A549 (cell line): ENCODE measurements around the gene CRACDL.

Experiments
- CBX2 ChIP-seq: fragments of 200-600 bp; sonication (generic); IDR thresholded peaks from 2 replicates; pipeline ENCODE4 v1.6.1; 2016; ENCODE audit warnings: low read depth, mild to moderate bottlenecking, borderline replicate concordance
- CBX8 ChIP-seq: fragments of 200-600 bp; sonication (generic); IDR thresholded peaks from 2 replicates; pipeline ENCODE4 v1.6.1; 2016
- CTCF ChIP-seq: fragments of >200 bp; sonication (Bioruptor Twin); formaldehyde crosslinking; IDR thresholded peaks from 3 replicates; pipeline ENCODE4 v1.5.1; 2016
- FOSL2 ChIP-seq, 2 experiments: fragments of 450-650 bp in 1 of 2; fragments of >200 bp in 1 of 2; sonication (Bioruptor Twin) in 1 of 2; formaldehyde crosslinking; IDR thresholded peaks; 2 replicates each; pipeline versions ENCODE4 v1.5.0 to v1.6.1; 2016 to 2020; ENCODE audit warnings: mild to moderate bottlenecking in 1 of 2, moderate library complexity in 1 of 2
- HDAC2 ChIP-seq: fragments of 200-600 bp; sonication (generic); IDR thresholded peaks from 2 replicates; pipeline ENCODE4 v1.6.1; 2016
- PHF8 ChIP-seq: fragments of 200-600 bp; sonication (generic); IDR thresholded peaks from 2 replicates; pipeline ENCODE4 v1.6.1; 2016; ENCODE audit warnings: low read depth, mild to moderate bottlenecking, antibody characterized with exemption, moderate library complexity, borderline replicate concordance
- POLR2A ChIP-seq: IDR thresholded peaks from 2 replicates; pipeline ENCODE4 v1.6.1; 2012; ENCODE audit warnings: mild to moderate bottlenecking, low read length
- RAD21 ChIP-seq, 2 experiments: fragments of >200 bp in 1 of 2; sonication (Bioruptor Twin) in 1 of 2; formaldehyde crosslinking in 1 of 2; IDR thresholded peaks in 1 of 2; conservative IDR thresholded peaks in 1 of 2; 2 replicates in 1 of 2; 3 replicates in 1 of 2; pipeline ENCODE4 v1.6.1; 2012 to 2018; ENCODE audit warnings: inconsistent platforms in 1 of 2
- ZNF302 ChIP-seq: fragments of 250-450 bp; sonication (Bioruptor Pico); IDR thresholded peaks from 2 replicates; pipeline ENCODE4 v1.9.0; 2021; ENCODE audit warnings: inconsistent platforms, mild to moderate bottlenecking, moderate library complexity
- TF ChIP-seq, protein P1 (sequence below): fragments of 150-350 bp; IDR thresholded peaks from 2 replicates; pipeline ENCODE4 v1.6.1; 2014; ENCODE audit warnings: low read depth, mild to moderate bottlenecking, low read length

DNA sequence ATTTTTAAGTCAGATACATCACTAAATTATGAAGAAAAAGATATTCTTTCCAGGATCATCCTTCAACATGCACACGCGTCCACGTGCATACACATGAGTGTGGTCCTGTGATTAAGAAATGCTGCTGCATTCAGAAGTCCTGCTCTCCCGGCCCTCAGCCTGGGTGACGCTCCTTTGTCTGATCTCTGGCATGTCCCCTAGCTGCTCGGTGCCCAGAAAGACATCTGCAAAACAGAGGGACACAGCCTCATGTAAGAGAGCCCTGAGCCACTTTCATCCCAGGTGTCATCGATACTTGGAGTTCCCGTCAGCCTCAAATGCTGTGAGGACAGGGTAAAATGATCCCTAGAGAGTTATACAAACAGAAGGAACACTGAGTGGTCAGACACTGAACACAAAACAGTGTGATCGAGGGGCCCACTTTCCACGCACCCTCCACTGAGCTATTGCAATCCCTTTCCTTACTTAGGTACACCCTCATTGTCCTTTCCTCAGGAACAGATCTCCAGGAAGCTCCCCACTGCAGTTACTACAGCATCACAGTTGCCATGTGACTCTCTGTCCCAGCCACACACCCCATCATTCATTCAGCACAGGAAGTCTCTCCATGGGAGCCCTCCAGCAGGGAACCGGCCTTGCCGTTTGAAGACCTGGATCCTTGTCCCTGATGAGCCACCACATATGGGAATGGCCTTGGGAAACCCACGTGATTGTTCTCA lies 32.1 kb downstream of the CRACDL start:
- TF ChIP-seq POLR2A (no peak), HDAC2 (no peak), CTCF (no peak), RAD21 (conservative IDR thresholded peaks at IDR 0.05 in 1 of 2, IDR thresholded peaks at IDR 0.05 in 1 of 2) (no peak), PHF8 (no peak), FOSL2 (IDR thresholded peaks at IDR 0.05) (no peak), FOSL2 (CRISPR knock-in tag; IDR thresholded peaks at IDR 0.05) (no peak), ZNF302 (CRISPR knock-in tag) (no peak), CBX8 (no peak), CBX2 (no peak)
- TF ChIP-seq, protein P1, sequence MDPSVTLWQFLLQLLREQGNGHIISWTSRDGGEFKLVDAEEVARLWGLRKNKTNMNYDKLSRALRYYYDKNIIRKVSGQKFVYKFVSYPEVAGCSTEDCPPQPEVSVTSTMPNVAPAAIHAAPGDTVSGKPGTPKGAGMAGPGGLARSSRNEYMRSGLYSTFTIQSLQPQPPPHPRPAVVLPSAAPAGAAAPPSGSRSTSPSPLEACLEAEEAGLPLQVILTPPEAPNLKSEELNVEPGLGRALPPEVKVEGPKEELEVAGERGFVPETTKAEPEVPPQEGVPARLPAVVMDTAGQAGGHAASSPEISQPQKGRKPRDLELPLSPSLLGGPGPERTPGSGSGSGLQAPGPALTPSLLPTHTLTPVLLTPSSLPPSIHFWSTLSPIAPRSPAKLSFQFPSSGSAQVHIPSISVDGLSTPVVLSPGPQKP: no peak
